HG02852 (cell line): ENCODE results near the gene CYP3A7.
A peak's percentile ranks its signal among the peaks of the same experiment; 100 is the strongest.
"Not testable (repeated sequence)": the region's sequence is repeated elsewhere in the genome, so short reads cannot be mapped to it uniquely, and the experiment has no call there.

Source experiments
- ATAC-seq: cut with Tn5 transposase; IDR thresholded peaks from one replicate; pipeline ENCODE4 v1.9.1; 2021; ENCODE audit warnings: mild to moderate bottlenecking, moderate library complexity; ENCODE audit not compliant: unreplicated experiment

CYP3A7 gene

GRCh38 chr7:99734987-99735386 lies at the start of gene CYP3A7:
Gene CYP3A7, minus strand, starts transcription at chr7:99735196. Its CDS starts 103 bp downstream, at chr7:99735093.
- ATAC-seq, result no peak

GRCh38 chr7:99784007-99784406 lies 49.0 kb upstream of the CYP3A7 start, which contains the start of gene CYP3A4:
Gene CYP3A4, minus strand, starts transcription at chr7:99784184. Its CDS starts 103 bp downstream, at chr7:99784081.
- no peak for ATAC-seq

DNA sequence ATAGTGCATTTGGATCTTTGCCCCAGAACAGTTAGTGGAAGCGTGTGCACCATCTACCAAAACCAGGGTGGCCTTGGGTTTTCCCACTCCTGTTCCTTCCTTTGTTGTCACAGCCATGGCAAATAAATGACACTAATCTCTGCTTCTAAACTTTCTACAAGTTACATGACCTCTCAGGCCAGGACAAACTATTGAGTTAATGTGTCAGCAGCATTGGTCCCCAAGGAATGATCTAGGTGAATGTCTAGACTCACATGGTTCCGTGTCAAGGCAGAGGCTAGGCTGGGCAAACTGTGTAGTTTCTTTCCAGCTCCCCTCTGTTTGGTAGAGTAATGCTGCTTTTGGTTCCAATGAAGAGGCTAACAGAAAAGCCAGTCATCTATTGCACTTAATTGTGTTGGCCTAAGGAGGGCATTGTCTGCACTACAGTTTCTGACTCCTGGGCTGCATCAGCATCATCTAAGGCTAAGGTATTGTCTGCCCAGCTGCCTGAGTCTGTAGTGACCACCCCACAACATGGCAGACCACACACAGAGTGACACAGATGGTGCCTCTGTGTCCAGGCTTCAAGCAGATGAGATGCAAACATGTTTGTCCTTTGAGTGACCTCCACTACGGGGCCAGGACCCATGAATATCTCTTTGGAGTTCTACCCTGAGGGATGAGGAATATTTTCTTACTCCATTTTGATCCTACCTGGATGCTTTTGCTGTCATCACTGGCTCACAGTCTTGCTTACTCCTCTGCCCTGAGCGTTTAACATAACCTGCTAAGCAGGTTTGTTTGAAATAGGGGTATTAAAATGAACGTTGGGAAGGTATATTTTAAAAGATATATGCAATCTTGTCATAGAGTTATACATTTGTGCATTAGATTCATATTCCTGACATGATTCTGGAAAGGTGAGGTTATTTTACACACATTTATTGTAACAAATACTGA lies 47.3 kb upstream of the CYP3A7 start:
- no peak for ATAC-seq

DNA sequence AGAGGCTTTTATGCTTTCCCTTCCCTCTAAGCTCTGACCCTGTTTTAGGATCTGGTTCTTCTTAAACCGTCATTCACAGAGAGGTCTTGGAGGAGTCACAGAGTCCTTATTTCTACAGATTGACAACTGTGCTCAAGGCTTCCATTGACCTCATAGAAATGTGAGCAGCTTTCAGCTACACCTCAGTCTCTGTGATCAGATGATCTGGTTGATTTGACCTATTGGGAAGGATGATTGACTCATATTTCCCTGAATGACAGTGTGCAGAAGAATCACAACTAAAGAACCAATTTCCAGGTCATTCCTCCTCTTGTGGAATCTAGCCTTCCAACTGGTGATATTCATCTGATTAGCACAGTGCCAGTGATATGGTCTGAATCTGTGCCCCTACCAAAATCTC lies 45.6 kb upstream of the CYP3A7 start:
- ATAC-seq, result no peak

DNA sequence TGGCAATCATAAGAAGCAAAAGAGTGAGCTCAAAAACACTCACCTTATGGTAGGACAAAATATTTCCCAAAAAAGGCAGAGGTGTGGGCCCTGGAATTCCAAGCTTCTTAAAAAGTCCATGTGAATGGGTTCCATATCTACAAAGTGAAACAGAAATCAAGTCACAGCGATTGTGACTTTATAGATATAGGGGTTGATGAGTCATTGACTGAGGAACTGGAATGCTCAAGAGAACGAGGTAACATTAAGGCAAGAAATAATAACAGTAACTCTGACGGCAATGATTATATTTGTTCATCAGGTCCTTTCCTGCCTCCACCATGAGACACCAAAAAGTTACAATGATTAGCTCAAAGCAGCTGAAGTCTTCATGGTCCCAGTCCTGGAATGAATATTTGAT lies 45.0 kb upstream of the CYP3A7 start:
- no peak for ATAC-seq

- no peak for ATAC-seq
Observed at GRCh38 chr7:99778880-99779279, 43.9 kb upstream of the CYP3A7 start.

DNA sequence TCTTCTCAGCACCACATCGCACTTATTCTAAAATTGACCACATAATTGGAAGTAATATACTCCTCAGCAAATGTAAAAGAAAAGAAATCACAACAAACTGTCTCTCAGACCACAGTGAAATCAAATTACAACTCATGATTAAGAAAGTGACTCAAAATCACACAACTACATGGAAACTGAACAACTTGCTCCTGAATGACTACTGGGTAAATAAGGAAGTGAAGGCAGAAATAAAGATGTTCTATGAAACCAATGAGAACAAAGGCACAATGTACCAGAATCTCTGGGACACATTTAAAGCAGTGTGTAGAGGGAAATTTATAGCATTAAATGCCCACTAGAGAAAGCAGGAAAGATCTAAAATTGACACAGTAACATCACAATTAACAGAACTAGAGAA lies 38.4 kb upstream of the CYP3A7 start:
- not testable (repeated sequence) for ATAC-seq

GRCh38 chr7:99772565-99772964 lies 37.6 kb upstream of the CYP3A7 start:
- no peak for ATAC-seq

DNA sequence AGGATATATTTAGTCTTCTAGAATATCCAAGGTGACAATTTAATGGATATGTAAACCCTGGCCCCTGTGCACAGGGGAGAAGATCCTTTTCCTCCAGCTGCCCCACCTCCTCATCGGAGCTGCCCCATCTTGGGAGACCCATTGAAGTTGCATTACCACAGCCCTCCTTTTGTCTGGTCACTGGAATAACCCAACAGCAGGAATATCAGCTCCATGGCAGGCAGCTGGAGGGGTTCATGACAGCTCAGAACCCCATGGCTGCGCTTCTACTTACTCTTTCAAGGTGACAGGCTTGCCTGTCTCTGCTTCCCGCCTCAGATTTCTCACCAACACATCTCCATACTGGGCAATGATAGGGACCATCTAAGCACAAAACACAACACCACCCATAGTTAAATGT lies 34.5 kb upstream of the CYP3A7 start:
- ATAC-seq, result not testable (repeated sequence)

DNA sequence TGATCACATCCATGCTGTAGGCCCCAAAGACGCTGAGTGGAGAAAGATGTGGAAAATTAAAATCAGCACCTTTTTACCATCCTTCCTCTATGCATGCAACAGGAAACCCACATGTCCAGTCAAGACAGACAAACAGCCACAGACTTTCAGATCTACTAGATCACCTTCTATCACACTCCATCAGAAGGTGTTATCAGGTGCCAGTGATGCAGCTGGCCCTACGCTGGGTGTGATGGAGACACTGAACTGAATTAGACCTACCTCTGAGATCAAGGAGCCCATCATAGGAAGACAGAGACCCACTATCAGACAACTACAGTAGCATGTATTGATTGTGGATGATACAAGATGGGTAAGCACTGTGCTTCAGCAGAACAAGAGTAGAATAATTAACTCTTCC lies 33.5 kb upstream of the CYP3A7 start:
- ATAC-seq, result no peak

DNA sequence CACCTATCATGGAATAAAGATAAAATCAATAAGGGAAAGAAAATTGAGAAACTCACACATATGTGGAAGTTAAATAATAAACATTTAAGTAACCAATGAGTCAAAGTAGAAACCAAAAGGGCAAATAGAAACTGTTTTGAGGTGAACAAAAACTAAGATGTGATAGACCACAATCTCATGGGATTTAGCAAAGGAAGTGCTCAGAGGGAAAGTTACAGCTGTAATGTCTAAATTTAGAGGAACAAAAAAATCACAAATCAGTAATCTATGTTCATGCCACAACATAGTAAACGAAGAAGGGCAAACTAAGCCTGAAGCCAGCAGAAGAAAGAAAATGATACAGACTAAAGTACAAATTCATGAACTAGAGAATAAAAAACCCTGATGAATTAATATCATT lies 32.7 kb upstream of the CYP3A7 start:
- peak; percentile 75 for ATAC-seq

GRCh38 chr7:99766484-99767099 lies 31.6 kb upstream of the CYP3A7 start:
- ATAC-seq, result no peak

DNA sequence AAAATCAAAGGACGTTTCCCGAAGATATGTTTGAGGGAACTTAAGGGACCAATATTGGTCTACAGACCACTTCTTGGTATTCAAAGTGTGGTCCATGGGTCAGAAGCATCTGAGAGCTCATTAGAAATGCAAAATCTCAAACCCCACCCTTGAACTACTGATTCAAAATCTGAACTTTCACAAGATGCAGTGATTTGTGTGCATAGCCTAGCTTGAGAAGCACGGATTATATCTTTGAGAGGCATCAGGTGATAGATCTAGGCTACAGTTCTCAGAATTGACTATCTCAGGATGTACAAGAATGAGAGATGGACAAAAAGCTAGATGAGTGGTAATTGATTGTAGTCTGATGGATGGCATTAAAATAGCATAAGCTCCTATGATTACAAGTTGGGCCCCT lies 29.5 kb upstream of the CYP3A7 start:
- no peak for ATAC-seq

DNA sequence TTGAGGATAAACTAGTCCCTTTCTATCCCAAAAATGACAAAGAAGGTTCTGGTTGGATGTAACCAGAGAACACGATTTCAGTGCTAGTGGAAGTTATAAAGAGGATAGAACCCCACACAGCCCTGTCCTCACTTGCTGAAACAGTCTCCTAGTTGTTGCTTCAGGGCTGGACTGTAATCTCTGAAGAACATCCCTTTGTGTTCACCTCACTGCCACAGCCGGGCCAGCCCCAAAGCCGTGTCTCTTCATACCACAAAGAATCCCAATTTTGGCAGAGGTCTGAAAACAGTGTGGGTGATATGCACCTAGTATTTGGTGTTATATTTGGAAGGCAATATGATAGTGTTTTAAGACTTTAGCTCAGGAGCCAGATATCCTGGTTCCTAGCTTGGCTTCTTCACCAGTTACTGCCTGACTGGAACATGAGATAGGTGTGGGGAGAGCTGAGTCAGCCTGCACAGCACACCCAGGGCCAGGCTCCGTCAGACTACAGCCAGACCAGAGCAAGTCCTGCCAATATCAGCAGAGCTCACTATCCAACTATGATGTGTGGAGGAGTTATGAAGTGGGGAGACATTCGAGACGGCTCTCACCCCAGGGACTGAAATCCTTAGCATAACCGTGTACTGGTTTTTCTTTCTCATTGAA lies 27.8 kb upstream of the CYP3A7 start:
- ATAC-seq, result no peak

DNA sequence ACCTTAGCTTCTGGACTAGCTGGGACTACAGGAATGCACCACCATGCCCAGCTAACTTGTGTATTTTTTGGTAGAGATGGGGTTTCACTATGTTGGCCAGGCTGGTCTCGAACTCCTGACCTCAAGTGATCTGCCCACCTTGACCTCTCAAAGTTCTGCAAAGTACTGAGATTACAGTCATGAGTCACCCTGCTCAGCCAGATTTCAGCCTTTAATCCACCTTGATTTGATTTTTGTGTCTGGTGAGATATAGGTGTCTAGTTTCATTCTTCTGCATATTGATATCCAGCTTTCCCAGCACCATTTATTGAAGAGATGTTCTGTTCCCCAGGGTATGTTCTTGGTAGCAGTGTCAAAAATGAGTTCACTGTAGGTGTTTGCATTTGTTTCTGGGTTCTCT lies 20.1 kb upstream of the CYP3A7 start:
- no peak for ATAC-seq

- ATAC-seq, result no peak
Observed at GRCh38 chr7:99752356-99752755, 17.4 kb upstream of the CYP3A7 start.

GRCh38 chr7:99751322-99752052 lies 16.5 kb upstream of the CYP3A7 start:
- ATAC-seq, result not testable (repeated sequence)

- ATAC-seq, result no peak
Observed at GRCh38 chr7:99748846-99749579, 14.0 kb upstream of the CYP3A7 start.

- not testable (repeated sequence) for ATAC-seq
Observed at GRCh38 chr7:99746915-99747314, 11.9 kb upstream of the CYP3A7 start.

DNA sequence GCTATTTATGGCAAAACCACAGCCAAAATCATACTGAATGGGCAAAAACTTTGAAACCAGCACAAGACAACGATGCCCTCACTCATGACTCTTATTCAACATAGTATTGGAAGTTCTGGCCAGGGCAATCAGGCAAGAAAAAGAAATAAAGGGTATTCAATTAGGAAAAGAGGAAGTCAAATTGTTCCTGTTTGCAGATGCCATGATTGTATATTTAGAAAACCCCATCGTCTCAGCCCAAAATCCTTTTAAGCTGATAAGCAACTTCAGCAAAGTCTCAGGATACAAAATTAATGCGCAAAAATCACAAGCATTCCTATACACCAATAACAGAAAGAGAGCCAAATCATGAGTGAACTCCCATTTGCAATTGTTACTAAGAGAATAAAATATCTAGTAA lies 10.4 kb upstream of the CYP3A7 start:
- not testable (repeated sequence) for ATAC-seq
